DMS114 treated with DMSO at 0.1 percent for 48 hours (cell line): ENCODE measurements around the gene ATP6V0D1.

Experiments
- DNase-seq: peaks from one replicate; lab custom pipeline; 2025; ENCODE audit not compliant: unreplicated experiment; lab: John Stamatoyannopoulos, UW

Gene ATP6V0D1

DNA sequence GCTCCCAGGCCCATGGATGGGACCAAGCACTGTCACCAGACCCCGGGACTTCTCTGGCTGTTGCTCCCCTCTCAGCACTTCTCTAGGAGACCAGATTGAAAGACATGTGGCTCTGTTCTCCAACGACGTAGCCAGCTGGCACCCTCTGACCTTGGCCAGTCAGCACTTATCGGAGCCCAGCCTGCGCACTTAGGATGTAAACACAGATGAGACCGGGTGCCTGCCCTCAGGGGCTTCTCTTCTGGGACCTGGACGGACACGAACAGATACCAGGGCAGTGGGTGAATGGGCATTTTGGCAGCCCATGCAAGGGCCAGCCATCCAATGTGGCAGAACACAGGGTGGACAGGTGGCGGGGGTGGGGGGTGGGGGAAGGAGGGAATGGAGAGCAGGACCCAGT is 71.3 kb downstream of the ATP6V0D1 start:
- no peak for DNase-seq

DNA sequence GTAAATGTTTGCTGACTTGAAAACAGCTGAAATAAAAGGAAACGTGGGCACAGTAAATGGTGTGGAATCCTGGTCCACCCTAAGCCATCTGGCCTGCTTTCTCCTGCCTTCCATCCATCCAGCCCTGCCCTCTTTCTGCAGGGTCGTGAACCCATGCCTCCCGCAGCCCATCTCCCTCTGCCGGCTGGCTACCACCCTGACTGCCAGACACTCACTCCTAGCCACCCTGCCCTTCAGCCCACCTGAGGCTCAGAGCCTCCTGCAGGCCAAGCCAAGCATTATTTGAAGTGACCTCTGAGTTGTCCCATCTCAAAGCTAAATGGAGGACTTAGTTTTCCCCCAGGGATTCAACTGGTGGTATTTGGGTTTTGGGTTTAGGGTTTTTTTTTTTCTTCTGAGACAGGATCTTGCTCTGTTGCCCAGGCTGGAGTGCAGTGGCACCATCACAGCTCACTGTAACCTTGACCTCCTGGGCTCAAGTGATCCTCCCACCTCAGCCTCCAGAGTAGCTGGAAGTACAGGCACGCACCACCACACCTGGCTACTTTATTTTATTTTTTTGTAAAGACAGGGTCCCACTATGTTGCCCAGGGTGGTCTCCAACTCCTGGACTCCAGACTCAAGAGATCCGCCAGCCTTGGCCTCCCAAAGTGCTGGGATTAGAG is 73.0 kb downstream of the ATP6V0D1 start:
- DNase-seq, result no peak

DNA sequence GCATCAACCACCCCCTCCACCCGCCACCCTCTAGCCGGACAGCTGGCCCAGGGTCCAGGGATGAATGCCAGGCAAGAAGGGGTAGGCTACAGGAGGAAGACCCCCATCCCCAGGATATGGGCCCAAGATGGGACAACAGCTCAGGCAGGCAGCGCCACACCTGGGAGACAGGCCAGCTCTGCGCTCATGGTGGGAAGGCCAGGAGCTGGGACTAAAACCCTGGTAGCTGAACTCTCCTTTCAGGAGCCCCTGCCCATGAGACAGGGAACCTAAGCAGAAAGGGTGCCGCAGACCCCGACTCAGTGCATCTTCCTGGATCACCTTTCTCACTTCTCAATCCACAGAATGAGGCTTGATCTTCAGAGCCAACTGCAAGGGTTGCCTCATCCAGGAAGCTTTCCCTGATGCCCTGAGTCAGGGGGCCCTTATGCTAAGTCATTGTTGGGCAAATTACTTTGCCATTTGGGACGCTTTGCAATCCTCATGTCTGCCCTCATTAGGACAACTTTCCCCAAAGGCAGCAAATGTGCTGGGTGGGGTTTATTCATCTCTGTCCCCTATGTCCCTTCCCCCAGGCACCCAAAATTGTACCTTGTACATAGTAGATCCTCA is 73.7 kb downstream of the ATP6V0D1 start:
- no peak for DNase-seq

DNA sequence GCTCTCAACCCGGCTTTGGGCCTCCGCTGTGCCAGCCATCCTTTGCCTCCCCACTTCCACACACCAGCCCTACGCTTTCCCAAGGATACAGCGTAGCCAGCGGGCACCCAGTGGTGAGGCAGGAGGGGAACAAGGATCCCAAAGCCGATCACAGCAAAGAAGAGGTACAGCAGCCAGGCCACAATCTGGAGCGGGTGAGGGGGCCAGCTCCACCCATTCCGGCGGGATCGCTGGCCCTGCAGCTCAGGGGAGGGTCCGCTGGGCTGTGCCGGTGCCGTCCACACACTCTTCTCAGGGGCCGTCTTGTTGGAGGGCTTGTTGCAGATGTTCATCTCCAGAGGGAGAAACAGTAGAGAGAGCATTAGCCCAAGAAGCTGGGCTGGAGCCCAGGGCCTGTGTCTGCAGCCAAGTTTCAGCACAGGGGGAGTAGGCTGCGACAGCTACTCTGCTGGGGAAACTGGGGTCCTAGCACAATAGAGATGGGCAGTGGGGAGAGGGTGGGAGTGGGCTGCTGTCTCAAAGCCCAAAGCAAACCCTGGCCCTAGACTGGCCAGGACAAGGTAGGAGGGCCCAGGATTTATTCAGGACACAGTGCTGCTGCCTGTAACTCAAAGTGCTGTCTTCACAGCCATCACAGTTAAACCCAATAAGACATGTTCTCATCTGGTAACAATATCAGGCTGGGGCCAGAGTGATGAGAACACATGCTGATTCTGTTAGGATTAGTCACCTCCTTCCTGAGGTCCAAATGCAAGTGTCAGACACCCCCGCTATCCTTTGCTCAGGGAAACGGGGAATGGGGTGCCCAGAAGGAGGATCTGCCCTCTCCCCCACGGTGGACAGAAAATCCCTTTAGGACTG is 74.6 kb downstream of the ATP6V0D1 start:
- no peak for DNase-seq

DNA sequence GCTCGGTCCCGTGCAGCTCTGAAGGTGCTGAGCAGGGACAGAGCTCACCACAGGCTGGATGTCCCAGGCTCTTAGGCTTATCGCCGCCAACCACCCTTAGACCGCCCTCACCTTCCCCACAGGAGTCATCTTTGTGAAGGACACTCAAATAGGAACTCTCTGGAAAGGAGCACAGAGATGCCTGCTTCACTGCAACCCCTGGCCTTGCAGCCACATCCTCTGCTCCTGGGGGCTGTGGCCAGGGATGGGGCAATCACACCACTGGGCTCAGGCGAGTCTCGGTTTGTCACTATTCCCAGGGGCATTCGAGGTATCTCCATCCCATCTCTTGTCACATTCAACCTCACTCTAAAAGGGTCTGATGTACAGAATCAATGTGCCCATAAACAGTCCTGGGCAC is 75.6 kb downstream of the ATP6V0D1 start:
- DNase-seq, result no peak

DNA sequence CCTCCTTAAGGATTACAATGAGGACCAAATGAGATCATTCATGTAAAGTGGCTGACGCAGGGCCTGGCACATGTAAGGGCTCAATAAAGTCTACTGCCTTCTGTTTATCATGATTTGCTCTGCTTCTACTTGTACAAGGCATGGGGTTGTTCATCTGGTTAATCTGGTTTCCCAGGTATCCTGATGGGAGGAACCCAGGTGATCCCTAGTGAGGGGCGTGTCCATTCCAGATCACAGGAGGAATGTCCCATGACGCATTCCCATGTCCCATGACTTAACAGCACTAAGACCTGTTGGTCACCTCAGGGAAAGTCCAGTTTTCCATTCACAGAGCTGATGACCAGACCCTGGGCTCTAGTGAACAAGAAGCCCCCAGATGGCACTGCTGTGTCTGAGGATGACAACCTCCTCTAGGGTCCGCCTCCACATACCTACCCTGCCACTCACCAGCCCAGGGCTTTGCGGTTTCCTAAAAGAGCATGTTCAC is 76.2 kb downstream of the ATP6V0D1 start:
- no peak for DNase-seq

DNA sequence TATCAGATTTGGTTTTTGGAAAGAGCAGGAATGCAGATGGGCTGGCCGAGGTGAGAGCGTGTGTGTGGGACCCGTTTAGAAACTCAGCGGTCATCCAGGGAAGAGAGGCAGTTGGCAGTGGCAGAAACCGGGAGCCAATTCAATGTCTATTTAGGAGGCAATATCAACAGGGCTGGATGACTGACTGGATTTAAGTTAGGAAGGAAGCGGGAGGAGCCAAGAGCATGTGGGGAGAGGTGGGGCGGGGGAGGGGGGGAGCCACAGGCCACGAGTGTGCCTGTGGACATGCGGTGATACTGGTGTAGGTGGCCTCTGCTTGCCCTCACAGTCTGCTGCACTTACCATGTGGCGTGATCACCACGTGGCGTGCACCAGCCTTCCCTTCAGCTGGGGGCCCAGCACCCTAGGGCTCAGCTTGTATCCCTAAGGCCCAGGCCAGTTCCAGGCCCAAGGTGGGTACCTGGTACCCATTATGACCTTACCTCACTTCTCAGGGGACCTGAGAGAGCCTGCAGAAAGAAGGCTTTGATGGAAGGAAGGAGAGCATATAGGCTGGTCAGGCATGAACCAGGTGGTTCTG is 76.9 kb downstream of the ATP6V0D1 start:
- DNase-seq, result no peak

DNA sequence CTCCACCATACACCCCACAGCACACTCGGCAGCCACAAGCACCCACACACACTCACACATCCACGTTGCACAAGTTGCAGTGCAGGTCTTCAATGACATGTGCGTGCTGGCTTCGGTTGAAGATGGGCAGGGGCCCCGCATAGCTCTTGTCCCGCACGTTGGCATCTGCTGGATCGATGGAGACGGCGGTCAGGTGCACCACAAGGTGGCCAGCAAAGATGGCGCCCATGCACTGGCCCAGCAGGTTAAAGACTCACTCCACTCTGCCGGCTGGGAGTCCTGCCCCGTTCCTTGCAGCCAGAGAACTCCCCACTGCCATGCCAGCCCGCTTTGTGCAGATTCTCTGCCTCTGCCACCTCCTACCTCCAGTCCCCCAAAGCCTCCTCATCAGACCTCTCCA is 80.1 kb downstream of the ATP6V0D1 start:
- DNase-seq, result no peak

DNA sequence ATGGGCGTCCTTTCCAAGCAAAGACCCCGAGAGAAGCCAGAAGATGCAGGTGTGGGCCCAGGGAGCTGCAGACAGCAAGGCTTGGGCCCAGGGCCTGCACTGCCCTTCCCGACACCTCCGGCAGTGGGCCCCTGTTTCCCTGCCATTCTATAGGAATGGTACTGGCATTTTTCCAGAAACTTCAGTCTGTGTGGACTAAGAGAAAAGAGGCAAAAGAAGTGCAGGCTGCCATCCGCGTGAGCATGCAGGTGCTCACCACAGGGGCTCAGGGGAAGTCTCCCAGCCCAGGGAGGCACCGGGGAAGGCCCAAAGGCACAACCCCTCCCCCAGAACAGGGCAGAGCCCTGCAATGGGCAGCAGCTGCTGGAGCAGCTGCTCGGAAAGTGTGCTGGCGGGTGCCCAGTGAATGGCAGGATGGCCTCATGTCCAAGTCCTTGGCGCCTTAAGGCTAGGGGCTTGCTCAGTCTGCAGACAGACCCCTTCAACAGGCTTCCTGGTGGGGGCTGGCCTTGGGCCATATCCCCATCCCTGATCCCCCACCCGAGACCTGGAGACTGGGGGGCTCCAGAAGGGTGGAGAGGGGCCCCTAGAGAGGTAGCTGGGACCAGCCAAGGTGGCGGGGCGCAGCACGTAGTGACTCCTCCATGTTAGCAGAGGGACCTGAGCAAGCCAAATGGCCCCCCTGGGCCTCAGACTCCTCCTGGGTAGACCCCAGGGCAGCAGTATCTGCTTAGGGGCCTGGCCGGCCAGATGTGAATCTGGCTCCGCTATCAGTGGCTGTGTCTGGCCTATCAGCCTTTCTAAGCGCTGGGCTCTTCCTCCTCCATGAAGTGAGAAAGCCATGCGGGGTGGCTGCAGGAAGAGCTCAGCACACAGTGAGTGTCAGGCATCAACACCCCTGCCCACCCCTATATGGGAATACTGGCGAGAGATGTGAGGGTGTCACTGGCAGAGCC is 80.9 kb downstream of the ATP6V0D1 start:
- no peak for DNase-seq

DNA sequence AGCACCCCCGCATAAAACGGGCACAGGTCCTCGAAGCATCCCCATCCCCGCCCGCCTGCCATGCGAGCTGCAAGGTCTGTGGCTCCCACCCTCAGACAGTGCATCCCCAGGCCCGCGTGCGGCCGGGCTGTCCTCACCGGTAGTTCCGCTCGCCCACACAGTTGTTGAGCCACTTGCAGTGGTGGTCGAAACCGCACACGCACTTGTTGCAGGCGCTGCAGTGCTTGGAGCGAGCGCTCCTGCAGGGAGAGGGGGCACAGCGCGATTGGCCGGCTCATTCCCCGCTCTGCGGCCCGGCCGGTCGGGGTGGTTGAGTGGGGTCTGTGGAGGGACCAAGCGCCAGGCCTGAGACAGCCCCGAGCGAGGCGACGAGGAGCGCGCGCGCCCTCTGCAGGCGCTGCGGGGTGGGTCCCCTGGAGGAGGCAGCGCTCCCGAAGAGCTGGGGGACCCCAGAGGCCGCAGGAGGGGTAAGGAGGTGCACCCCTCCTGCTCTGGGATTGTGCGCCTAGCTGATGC is 81.7 kb downstream of the ATP6V0D1 start:
- no peak for DNase-seq

DNA sequence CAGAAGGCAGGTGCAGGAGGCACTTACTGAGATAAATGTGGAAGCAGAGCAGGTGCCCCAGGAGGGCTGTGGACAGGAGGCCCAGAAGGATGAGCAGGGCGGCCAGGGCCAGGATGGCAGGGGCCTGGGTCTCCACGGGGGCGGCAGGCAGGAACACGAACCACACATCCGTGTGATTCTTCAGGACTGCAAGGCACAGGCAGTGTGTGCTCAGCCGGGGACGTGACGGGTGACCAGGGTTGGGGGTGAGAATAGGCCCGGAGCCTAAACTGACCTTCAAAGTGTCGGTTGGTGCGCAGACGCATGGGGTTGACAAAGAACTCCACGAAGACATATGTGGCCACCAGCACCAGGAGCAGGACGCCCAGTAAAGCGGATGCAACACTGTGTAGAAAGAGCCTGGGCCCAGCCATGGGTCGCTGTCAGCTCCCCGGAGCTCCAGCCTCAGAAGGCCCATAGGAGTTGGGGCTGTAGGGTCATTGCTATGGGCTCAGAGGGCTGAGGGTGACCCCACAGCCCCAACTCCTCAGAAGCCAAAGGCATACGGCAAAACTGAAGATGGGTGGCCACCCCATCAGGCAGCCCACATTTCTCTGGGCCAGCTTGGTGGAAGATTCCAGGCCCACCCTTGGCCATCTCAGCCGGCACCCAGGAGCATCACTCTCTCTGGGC is 82.3 kb downstream of the ATP6V0D1 start:
- DNase-seq, result no peak

DNA sequence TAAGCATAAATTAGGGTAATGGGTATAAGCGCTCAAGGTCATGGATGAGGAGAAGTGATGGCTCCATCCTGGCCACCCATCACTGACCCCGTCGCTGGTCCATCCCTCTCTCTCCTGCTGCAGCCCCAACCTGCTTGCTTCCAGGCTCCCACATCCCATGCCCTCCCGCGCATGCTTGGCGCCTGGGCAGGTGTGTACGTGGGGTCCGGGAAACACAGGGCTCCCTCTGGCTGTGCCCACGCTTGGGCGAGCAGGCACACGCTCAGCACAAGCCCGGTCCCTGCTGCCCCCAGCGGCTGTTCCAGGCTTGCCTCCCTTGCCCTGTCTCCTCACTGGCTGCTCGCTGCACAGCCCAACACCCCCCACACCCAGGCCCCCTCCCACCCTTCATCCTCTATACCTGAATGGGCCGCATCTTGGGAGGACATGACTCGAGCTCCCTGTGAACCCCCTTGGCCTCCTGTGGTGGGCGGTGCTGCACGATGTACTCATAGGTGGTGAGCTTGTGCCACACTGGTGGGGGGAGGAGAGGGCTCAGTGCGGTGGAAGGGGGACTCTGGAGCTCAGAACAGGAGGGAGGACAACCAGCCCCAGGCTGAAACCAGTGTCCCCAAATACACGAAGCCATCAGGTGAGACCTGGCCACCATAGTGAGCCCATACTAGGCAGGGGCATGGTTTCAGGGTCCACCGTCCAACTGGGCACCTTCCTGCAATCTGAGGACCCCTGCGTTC is 83.0 kb downstream of the ATP6V0D1 start:
- DNase-seq, result no peak

DNA sequence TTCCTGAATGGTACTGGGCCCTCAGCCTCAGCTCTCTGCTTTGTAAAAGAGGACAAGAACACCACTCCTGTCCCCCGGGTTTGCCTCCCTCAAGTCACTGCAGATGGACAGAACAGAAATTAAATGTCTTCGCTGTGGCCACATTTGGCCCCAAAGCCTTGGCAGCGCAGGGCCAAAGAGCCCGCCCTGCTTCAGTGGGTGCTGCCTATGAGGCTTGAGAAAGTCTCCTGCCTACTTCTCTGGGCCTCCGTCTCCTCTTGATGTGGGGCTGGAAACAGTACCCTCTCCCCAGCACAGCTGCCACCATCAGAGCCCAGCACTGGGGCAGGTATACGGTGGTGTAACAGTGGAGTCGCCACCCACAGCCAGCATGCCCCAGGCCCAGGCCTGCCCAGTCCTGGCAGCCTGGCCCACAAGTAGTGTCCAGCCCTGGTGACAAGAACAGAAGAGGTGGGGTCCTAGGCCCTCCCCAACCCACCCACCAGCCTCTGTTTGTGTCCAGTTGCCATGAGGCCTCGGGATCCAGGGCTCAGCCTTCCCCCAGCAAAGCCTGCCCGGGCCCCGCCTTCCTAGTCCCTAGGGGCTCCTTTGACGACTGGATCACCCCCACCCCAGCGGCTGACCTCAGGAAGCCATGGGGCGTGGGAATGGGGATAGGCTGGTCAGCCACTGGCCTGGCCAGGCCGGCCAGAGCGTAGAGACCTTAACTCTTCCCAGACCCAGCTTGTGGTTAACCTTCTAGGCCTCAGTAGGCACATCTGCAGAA is 83.7 kb downstream of the ATP6V0D1 start:
- no peak for DNase-seq

DNA sequence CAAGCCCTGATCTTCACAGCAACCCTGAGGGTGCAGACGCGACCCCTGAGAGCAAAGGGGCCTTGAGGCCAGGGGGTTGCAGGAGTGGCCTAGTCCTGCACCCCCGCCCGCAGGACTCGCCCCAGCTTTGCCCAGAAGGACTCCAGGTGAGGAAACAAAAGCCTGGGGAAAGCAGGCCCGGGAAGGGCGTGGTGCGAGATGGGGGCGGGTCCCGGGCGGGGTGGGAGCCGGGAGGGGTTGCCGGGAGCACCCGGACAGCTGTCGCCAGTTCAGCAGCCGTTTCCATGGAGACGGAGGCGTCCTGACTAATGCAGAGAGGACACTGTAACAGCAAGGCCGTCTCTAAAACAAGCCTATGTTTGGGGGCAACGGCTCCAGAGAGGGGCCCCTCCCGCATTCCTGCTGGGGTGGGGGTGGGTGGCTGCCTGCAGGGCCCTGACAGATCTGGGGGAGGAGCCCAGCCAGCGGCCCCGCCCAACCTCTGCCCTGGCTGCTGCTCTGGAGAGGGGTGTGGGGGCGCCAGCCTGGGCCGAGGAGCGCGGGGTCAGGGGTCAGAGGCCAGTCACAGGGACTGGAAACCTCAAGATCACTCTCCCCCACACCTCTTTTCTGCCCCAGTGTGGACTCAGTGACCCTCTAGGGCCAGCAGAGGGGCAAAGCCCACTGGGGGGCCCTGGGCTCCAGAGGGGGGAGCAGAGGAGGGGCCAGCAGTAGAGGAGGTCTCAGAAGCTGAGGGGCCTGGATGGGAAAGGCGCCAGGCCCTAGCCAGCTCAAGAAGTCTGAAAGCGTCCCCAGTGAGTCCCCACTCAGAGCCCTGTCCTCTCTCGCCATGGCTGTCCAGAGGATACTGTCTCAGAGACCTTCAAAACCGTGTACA is 84.6 kb downstream of the ATP6V0D1 start:
- DNase-seq, result no peak

DNA sequence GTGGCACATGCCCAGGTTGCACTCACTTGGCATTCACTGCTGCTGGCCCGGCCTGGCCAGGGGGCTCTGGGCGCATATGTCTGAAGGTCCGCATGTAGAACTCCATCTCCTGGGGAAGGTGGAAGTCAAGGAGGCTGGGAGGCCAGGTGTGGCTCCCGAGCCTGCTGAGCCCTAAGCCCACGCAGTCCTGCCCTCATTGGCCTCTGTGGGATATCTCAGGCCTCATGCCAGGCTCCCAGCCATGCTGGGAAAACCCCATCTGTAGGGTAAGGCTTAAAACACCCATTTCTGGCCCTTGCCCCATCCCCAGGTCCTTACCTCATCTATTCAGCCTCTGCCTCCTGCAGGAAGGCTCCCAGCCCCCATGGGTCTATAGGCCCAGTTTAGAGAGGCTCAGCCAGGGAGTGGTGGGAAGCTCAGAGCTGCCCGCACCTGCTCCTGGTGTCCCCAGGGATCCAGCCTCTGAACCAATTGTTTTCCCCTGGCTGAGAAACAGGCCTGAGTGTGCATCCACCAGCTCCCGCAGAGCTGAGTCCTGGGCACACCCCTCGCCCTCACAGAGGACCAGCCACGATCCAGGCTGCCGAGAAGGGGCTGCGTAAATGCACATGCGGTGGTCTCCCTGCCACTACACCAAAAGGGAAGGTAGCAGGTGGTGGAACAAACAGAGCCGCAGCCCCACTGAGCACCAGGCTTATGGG is 85.3 kb downstream of the ATP6V0D1 start:
- DNase-seq, result no peak

DNA sequence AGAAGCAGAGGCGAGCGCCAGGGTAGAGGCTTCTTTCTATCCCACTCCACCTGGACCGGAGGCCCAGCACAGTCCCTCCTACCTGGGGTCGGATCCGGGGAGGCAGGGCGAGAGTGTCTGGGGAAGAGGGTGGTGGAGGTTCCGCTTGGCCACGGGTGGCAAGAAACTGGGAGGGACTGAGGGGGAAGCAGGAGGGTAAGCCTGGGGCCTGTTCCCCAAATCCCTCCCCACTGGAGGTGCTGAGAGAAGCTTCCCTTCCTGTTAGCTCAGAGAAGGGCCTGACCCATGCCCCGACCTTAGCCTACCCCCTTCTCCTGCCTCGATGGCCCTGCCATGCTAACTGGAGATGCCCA is 85.9 kb downstream of the ATP6V0D1 start:
- DNase-seq, result no peak
